Epithelial cell of esophagus (primary cell): Measurements from ENCODE around the gene ROPN1L.

ENCODE experiments used
- DNase-seq: peaks from one replicate; pipeline ENCODE4 v3.0.0; 2010; ENCODE audit warnings: low read depth
- H3K4me3 ChIP-seq: 2 replicates; pipeline ENCODE4 v1.5.1; 2011; ENCODE audit warnings: mild to moderate bottlenecking, low read length, control low read depth
- CTCF ChIP-seq: IDR thresholded peaks from 2 replicates; pipeline ENCODE4 v1.5.1; 2011; ENCODE audit warnings: low read depth, mild to moderate bottlenecking, low read length, control low read depth, inconsistent platforms; ENCODE audit not compliant: insufficient read depth; ENCODE audit errors: missing control alignments

ROPN1L gene

GRCh38 chr5:10463566-10463965 lies 21.9 kb downstream of the ROPN1L start:
- no peak for TF ChIP-seq CTCF
- H3K4me3 ChIP-seq = no peak overlapping the region
- no peak for DNase-seq

DNA sequence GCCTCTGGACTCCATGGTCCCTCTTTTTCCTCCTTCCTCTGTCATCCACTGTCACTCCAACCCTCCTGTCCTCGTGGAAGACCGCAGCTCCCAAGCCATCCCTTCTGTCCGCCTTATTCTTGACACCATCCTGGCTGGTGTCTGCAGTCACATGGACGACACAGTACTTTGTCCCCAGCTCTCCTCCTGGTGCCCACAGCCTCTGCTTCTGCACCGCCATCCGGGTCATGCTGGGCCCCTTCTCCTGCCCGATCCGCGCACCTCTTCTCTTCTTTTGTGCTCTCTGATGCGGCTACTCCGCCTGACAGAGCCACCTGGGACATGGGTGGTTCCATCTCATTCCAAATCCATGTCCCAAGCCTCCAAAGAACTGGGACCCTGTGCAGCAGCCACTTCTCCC lies 22.5 kb downstream of the ROPN1L start:
- TF ChIP-seq CTCF = no peak
- DNase-seq = no peak

DNA sequence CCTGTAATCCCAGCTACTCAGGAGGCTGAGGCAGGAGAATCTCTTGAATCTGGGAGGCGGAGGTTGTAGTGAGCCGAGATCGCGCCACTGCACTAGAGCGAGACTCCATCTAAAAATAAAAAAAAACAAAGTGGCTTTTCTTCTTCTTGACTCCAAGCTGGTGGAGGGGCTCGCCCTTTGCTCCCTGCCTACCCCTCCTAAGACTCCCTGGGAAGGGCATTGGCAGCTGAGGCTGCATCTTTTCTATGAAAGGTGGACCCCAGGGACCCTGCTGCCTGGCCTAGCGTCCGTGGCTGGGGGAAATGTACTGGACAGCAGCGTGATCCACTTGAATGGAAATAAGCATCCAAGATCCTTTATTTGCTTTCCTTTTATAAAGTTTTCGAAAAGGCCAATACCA lies 24.0 kb downstream of the ROPN1L start:
- TF ChIP-seq CTCF = no peak
- H3K4me3 ChIP-seq = no peak overlapping the region
- DNase-seq = no peak

More for the DNA sequence above, 22.5 kb downstream of the ROPN1L start:
- no peak overlapping the region for H3K4me3 ChIP-seq

GRCh38 chr5:10466446-10467073 lies 24.9 kb downstream of the ROPN1L start:
- H3K4me3 ChIP-seq = no peak overlapping the region
- DNase-seq = no peak
- TF ChIP-seq CTCF = no peak

DNA sequence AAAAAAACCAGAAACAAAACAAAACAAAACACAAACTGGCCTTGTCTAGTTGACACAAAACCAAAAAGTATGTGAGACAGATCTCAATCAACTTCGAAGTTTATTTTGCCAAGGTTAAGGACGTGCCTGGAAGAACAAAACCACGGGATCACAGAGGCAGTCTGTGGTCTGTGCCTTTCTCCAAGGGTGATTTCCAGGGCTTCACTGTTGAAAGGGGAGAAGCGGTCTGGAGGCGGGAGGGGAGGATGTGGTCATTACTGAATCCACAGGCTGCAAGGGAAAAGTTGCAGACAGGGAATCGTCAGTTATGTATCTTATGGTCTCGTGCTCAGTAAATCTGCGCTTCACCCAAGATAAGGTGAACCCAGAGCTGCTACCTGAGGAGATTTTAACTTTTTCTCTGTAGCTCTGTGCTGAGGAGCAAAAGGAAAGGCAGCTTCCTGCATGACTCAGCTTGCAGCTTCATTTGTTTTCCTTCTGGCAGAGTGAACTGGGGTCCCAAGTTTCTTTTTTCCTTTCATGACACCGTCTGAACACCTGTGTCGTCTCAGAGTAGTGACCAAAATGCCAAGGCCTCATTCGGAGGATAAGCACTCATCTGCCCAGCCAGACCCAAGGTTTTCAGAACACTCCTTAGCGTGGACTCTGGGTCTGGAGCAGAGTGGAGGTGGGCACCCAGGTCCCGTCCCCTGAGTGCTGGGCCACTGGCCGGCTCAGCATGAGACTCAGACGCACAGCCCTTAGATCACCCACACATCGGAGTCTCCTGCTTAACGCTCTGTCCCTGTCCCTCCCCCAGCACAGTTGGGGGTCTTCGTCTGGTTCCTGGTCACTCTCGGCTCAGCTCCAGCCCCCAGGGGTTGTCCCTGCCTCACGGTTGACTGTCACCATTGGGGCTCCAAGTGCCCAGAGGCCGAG lies 25.9 kb downstream of the ROPN1L start:
- H3K4me3 ChIP-seq = no peak overlapping the region
- peak; percentile 45 for DNase-seq

GRCh38 chr5:10468256-10468655 lies 26.6 kb downstream of the ROPN1L start:
- no peak overlapping the region for H3K4me3 ChIP-seq
- TF ChIP-seq CTCF = no peak
- DNase-seq = peak; percentile 32

More for the DNA sequence above, 25.9 kb downstream of the ROPN1L start:
- no peak for TF ChIP-seq CTCF
